HG03196 (cell line): ENCODE data around the gene HSF5.
"Not testable (repeated sequence)": the region's sequence is repeated elsewhere in the genome, so short reads cannot be mapped to it uniquely, and the experiment has no call there.

Source experiments
- ATAC-seq: cut with Tn5 transposase; IDR thresholded peaks from one replicate; pipeline ENCODE4 v1.9.1; 2021; ENCODE audit not compliant: unreplicated experiment

HSF5 gene

GRCh38 chr17:58517378-58517927 lies 29.2 kb upstream of the HSF5 start:
- no peak for ATAC-seq

DNA sequence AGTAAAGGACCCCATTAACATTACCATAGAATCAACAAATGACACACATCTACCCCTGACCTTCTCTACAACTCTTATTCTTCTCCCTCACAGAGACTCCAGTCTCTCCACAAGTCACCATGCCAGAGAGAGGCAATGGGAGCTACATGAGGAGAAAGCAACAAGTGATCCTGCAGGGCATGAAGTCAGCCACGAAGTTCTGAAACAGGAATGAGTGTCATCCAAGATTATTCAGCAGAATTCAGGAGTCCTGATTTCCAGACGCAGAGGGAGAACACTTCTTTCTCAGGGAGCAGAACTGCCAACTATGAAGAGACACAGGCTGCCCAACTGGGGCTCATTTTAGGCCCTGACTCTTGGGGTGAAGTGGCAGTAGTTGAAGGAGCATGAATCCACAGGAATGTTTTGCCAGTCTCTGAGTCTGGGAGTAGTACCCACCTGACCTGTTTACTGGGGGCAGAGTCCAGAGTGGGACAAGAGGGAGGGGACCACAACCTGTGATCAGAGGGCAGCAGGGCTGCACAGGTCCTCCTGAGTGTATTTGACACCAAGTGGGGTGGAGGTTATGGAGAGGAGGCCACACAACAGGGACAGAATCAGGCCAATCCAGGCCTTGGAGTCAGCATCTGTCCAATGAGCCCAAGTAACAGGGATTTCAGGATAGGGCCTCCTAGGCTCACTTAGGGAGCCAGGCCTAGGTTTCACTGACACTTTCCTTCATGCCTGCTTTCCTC lies 28.6 kb upstream of the HSF5 start:
- no peak for ATAC-seq

- no peak for ATAC-seq
Measured at GRCh38 chr17:58515286-58515685, 27.1 kb upstream of the HSF5 start.

GRCh38 chr17:58514770-58515157 lies 26.6 kb upstream of the HSF5 start:
- no peak for ATAC-seq

GRCh38 chr17:58513965-58514769 lies 26.0 kb upstream of the HSF5 start, which contains the start of gene MTMR4:
Gene MTMR4, minus strand, starts transcription at chr17:58514638. Its CDS starts 231 bp downstream, at chr17:58514407.
- no peak for ATAC-seq

GRCh38 chr17:58513267-58513964 lies 25.2 kb upstream of the HSF5 start:
- no peak for ATAC-seq

- no peak for ATAC-seq
Measured at GRCh38 chr17:58510075-58510474, 21.9 kb upstream of the HSF5 start.

- no peak for ATAC-seq
Measured at GRCh38 chr17:58508341-58509067, 20.3 kb upstream of the HSF5 start.

DNA sequence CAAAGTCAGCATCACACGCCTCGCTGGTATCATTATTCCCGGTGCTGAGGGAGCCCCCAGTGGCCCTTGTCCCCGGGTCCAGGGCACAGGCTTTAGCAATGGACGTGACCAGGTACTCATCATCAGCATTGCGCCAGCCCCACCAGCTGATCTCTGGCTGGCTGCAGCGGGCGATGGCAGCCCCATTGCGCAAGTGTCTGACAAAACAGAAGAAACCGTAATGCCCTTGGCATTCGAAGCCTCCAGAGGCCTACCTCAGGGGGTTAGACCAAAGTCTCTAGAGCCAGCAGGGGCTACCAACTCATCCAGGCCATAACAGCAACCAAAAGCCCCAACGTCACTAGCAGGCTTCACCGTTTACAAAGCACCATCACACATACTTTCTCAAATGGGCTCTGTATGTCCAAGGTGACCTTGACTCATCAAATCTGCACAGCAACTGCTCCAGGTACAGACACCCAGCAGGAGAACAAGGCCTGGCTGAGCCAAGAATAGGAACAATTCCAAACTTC lies 19.0 kb upstream of the HSF5 start:
- ATAC-seq: no peak

DNA sequence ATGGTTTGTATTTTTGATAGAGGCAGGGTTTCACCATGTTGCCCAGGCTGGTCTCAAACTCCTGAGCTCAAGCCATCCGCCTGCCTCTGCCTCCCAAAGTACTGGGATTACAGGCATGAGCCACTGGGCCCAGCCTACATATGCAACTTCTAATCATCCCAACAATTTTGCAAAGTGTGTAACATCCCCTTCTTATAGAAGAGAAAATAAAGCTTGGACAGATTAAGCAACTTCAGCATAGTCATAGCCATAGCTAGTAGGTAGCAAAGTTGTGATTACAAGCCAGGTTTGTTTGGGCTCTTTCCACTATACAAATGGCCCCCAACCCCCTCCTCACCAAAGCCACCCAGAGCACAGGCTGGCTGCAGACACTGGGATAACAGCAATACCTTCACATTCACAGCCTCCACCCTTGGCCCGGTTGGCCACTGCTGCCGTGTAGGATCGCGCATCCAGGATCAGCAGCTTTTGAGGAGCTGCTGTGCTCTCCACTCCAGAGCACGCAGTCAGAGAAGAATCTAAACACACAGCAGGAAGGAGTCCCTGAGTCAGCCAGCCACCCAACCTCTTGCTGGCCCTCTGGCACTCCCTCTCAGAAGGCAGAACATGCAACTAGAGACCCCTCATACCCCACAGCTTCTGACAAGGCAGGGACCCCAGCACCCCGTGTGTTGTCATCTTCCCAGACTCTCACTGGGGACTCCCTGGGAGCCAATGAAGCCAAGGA lies 18.3 kb upstream of the HSF5 start:
- ATAC-seq: no peak

DNA sequence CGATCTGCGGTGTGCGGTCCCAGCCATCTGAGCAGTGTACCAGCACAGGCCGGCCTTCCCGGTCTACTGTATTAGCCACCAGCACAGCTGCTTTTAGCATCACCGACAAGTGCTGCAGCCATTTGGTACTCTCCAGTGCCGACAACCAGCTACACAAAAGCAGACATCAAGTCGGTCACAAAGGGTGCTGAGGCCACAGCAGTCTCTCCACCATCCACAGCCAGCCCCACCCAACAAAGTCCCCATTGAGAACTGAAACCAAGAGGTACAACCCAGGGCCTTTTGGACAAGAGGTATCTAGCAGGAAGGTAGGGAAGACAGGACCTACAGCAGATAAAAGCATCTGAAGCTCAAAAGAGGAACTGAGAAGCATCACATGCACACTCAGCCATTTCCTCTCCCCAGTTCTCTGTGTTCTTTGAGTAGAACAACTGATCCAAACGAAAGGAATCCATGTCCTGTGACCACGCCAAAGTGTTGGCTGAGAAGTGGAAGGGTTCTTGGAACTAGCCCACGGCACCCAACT lies 16.7 kb upstream of the HSF5 start:
- ATAC-seq: peak; percentile 87

DNA sequence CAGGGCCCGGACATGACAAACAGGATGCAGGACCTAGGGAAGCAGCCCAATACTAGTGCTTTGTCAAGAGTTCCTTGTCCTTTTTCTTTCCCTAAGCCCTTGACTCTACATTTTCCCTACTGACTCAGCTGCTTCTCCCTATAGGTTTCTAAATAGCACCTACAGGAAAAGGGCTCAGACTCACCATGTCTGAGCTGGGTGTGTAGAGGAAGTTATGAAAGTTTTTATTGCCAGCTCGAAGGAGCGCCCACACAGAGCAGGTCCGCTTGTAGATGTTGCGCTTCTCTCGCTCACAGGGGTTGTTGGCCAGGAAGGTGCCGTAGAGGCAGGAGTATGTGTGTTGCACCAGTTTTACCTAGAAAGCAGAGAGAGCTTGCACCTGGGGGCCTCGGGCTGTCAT lies 15.7 kb upstream of the HSF5 start:
- no peak for ATAC-seq

DNA sequence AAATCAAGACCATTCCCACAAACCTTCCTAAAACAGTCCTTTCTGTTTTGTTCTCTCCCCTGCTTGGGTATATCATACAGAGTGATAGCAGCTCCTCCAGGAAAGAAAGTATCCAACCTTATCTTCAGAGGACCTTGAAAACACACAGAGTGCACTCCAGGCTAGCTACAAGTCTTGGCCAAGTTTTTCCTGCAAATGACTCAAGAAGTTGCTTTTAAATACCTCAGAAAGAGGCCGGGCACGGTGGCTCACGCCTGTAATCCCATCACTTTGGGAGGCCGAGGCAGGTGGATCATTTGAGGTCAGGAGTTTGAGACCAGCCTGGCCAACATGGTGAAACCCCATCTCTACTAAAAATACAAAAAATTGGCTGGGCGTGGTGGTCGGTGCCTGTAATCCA lies 14.9 kb upstream of the HSF5 start:
- not testable (repeated sequence) for ATAC-seq

DNA sequence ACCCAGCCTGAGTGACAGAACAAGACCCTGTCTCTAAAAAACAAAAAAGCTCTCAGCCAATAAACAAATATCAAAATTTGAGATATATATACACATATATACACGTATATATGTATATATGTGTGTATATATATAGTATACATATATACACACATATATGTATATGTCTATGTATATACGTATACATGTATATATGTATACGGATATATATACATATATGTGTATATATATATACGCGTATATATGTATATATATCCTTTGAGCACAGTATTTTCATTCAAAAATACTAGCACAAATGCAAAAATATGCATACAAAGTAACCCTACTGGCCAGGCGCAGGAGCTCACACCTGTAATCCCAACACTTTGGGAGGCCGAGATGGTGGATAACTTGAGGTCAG lies 13.2 kb upstream of the HSF5 start:
- no peak for ATAC-seq

DNA sequence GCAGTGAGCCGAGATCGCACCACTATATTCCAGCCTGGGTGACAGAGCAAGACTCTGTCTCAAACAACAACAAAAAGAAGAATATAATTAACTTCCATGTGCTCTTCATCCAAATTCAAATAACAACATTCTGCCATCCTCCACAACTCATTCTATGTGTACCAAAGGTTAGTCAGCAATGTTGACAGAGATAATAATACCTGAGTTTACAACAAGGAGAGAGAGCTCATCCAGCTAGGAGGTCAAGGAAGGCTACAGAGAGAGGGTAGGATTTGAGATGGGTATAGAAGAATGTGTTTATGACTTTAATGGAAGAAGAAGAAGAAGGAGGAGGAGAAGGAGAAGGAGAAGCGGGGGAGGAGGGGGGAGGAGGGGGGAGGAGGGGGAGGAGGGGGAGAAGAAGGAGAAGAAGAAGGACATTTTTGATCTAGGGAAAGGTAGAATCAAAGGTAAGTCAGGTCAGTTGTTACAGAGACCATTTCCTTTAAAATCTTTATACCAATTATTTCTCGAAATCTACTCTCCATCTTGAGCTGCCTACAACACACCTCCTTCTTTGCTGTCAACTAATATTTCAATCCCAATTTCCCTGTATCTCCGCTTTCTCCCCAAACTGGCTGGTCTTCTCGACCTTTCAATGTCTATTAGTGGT lies 10.1 kb upstream of the HSF5 start:
- no peak for ATAC-seq

DNA sequence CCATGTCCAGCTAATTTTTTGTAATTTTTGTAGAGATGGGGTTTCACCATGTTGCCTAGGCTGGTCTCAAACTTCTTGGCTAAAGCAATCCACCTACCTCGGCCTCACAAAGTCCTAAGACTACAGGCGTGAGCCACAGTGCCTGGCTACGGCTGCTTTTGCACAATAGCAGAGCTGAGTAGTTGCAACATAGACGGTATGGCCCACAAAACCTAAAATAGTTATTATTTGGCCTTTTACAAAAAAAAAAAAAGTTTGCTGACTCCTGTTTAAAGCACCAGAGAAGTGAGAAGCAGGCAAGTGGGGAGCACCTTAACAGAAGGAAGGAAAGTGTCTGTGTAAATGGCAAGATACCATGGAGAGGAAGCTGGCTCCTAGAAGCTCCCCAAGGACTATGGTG lies 5.3 kb upstream of the HSF5 start:
- ATAC-seq: no peak

DNA sequence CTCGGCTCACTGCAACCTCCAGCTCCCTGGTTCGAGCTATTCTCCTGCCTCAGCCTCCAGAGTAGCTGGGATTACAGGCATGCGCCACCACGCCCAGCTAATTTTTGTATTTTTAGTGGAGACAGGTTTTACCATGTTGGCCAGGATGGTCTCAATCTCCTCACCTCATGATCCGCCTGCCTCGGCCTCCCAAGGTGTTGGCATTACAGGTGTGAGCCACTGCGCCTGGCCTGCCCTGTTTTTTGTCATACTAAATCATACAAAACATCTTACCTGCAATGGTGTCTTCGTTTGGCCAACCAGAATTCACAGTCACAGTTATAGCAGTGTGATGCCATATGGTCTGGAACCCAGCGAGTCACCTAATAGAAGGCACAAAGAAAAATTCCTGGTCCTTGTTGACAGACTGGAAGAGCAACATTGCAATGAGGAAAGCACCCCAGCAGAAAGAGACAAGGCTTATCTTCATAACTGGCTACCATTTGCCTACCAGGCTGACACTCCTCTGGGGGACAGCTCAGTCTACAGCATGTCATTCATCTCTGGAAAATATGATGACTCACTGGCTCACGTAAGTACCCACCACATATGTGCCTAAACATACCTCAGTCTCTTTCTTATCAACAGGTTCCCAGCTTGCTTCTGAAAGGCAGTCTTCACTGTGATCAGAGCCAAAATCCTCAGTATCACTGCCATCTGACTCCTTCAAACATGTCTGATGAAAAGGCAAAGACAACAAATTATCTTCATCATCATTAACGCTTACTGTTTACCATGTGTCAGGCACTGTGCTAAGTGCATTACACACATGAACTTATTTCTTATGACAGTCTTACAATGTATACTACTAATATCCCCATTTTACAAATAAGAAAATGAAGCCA lies 4.3 kb upstream of the HSF5 start:
- ATAC-seq: no peak

DNA sequence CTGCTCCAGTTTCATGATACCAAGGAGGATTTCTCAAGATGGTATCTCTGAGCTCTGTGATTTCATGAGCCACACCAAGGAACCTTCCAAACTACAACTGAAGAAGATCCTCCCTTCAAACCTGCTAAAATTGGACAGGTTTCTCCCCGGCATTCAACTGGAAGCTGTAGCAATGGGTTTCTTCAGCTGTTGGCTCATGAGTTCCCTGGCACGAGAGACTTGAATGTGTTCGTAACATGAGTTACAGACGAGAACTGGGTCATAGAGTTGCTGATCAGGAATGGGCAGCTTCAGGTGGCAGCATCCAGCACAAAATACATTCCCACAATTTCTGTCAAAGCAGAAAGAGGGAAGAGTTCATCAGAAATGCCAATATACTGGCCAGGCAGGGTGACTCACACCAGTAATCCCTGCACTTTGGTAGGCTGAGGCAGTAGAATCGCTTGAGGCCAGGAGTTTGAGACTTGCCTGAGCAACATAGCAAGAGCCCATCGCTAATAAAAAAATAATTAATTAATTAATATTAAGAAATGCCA lies 3.4 kb upstream of the HSF5 start:
- no peak for ATAC-seq
